DOHH2 (cell line): ENCODE results near the gene LCP2.

Experiments
- EZH2phosphoT487 ChIP-seq: fragments of 200-600 bp; sonication (generic); IDR thresholded peaks from 2 replicates; pipeline ENCODE4 v1.6.1; 2017; ENCODE audit warnings: borderline replicate concordance, mild to moderate bottlenecking, antibody characterized with exemption, low read length, moderate library complexity, mixed read lengths
- TF ChIP-seq, protein P1 (sequence below): fragments of 200-600 bp; sonication (generic); IDR thresholded peaks from one replicate; pipeline ENCODE4 v1.5.1; 2014; ENCODE audit warnings: antibody characterized with exemption, mild to moderate bottlenecking, low read depth, low read length; ENCODE audit not compliant: poor library complexity, severe bottlenecking

DNA sequence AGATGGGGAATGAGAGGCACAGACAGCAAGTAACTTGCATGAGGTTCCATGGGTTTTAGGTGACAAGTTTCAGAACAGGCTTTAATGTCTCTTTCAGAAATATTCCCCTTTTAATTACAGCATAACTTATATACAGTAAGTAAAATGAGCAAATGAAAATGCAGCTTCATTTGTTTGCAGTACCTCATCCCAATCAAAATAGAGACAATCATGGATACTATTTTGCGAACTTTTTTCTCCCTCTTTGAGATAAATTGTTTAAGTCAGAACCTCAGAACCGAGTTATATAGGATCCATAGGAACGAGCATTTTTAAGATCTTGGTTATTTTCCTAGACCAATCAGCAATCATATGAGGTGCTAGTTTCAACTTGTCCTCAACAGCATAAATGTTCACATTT, 3.5 kb downstream of the LCP2 start:
- TF ChIP-seq, protein P1, sequence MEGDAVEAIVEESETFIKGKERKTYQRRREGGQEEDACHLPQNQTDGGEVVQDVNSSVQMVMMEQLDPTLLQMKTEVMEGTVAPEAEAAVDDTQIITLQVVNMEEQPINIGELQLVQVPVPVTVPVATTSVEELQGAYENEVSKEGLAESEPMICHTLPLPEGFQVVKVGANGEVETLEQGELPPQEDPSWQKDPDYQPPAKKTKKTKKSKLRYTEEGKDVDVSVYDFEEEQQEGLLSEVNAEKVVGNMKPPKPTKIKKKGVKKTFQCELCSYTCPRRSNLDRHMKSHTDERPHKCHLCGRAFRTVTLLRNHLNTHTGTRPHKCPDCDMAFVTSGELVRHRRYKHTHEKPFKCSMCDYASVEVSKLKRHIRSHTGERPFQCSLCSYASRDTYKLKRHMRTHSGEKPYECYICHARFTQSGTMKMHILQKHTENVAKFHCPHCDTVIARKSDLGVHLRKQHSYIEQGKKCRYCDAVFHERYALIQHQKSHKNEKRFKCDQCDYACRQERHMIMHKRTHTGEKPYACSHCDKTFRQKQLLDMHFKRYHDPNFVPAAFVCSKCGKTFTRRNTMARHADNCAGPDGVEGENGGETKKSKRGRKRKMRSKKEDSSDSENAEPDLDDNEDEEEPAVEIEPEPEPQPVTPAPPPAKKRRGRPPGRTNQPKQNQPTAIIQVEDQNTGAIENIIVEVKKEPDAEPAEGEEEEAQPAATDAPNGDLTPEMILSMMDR, result no peak
- TF ChIP-seq EZH2phosphoT487, result no peak
